OCI-LY7 (cell line): ENCODE measurements around the gene LY86.

Experiments
- EZH2phosphoT487 ChIP-seq: fragments of 200-600 bp; sonication (generic); IDR thresholded peaks from 2 replicates; pipeline ENCODE4 v1.6.1; 2018; ENCODE audit warnings: low read depth, borderline replicate concordance, mild to moderate bottlenecking, mixed run types, antibody characterized with exemption, low read length, moderate library complexity, mixed read lengths
- TF ChIP-seq, protein P1 (sequence below): fragments of 200-600 bp; sonication (generic); conservative IDR thresholded peaks from 2 replicates; pipeline ENCODE4 v1.5.1; 2014; ENCODE audit warnings: mild to moderate bottlenecking, antibody characterized with exemption, low read length, moderate library complexity, mixed read lengths

DNA sequence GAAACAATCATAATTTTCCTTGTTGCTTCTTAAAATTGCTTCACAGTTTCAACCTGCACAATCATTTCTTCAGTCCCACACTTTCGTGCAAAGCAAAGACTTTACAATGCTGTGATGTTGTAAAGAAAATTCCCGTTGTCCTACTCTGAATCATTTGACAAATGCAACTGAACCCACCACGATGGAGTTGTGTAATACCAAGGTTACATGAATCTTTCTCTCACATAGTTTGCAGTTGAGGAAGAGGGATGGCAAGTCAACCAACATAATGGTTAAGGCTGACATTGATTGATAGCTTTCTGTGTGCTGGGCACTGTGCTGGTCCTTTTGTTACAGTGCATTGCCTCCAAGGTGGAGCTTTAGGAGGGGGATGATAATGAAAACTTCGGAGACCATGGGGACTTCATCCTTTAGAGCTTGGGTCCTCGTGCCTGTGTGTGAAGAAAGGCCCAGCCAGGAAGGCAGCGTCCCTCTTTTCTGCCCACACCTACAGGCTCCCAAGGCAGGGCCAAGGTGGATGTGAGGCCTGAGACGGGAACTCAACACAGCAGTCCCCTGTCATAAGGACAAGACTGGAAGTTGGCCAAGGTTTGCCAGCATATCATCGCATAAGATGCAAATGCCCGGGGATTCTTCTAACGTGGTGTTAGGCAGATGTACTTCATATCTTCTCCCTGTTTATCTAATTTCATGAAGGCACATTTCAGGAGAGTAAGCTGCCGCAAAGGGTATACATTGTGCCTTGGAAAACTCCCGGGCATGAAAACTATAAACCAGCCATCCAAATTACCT is 96.9 kb downstream of the LY86 start:
- TF ChIP-seq, protein P1, sequence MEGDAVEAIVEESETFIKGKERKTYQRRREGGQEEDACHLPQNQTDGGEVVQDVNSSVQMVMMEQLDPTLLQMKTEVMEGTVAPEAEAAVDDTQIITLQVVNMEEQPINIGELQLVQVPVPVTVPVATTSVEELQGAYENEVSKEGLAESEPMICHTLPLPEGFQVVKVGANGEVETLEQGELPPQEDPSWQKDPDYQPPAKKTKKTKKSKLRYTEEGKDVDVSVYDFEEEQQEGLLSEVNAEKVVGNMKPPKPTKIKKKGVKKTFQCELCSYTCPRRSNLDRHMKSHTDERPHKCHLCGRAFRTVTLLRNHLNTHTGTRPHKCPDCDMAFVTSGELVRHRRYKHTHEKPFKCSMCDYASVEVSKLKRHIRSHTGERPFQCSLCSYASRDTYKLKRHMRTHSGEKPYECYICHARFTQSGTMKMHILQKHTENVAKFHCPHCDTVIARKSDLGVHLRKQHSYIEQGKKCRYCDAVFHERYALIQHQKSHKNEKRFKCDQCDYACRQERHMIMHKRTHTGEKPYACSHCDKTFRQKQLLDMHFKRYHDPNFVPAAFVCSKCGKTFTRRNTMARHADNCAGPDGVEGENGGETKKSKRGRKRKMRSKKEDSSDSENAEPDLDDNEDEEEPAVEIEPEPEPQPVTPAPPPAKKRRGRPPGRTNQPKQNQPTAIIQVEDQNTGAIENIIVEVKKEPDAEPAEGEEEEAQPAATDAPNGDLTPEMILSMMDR = no peak
- TF ChIP-seq EZH2phosphoT487 = no peak
